BLaER1 (cell line): ENCODE results near the gene RPL36.

Source experiments
- H3K27ac ChIP-seq: shearing (Covaris generic); formaldehyde crosslinking; 2 replicates; pipeline ENCODE4 v1.8.1; 2022
- H3K27me3 ChIP-seq: shearing (Covaris generic); formaldehyde crosslinking; 2 replicates; pipeline ENCODE4 v1.8.1; 2022
- H3K36me3 ChIP-seq: shearing (Covaris generic); formaldehyde crosslinking; 2 replicates; pipeline ENCODE4 v1.8.1; 2022
- H3K4me1 ChIP-seq: shearing (Covaris generic); formaldehyde crosslinking; 2 replicates; pipeline ENCODE4 v1.8.1; 2022
- H3K4me2 ChIP-seq: shearing (Covaris generic); formaldehyde crosslinking; 2 replicates; pipeline ENCODE4 v1.8.1; 2022
- H3K4me3 ChIP-seq: shearing (Covaris generic); formaldehyde crosslinking; 2 replicates; pipeline ENCODE4 v1.8.1; 2022
- H3K9ac ChIP-seq: shearing (Covaris generic); formaldehyde crosslinking; 2 replicates; pipeline ENCODE4 v1.8.1; 2022
- H3K9me3 ChIP-seq: shearing (Covaris generic); formaldehyde crosslinking; 2 replicates; pipeline ENCODE4 v1.8.1; 2022
- H4K20me1 ChIP-seq: shearing (Covaris generic); formaldehyde crosslinking; 2 replicates; pipeline ENCODE4 v1.8.1; 2022
- Cebpa-rat ChIP-seq: shearing (Covaris generic); IDR thresholded peaks from 2 replicates; pipeline ENCODE4 v1.8.1; 2022

Gene RPL36

DNA sequence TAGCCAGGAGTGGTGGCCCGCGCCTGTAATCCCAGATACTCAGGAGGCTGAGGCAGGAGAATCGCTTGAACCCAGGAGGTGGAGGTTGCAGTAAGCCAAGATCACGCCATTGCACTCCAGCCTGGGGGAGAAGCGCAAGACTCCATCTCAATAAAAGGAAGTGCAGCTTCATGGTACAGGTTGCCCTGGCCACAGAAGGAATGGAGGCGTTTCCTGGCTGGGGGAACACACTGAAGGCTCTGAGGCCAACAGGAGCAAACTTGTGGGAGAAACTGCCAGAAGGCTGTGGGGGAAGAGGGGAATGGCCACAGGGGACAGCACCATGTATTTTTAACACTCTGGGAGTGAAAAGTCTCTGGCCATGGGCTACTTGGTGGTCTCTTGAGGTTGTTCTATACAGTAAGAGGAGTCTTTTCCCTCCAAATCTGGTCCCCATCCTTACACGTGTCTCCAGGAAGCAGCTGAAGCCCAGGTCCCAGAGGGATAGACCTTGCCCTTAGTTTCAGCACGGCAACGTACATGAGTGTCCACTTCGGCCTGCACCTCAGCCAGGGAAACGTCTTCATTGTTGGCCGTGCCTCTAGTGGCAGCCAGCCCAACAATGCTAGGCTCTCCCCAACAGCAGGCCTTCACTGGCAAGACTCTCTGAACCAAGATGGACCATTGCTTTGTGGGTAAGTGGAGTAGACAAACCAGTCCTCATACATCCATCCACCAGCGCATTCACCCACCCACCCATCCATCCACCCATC is 17.2 kb upstream of the RPL36 start:
- peaks cover 76% of the 10 kb centered on the region for H3K36me3 ChIP-seq

DNA sequence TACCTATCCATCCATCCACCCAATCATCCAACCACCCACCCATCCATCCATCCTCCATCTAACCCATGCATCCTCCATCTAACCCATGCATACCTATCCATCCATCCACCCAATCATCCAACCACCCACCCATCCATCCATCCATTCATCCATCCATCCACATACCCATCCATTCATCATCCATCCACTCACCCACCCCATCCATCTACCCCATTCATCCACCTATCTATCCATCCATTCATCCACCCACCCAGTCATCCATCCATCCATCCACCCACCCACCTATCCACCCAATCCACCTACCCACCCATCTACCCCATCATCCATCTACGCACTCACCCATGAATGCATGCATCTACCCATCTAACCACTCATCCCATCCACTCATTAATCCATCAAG is 16.3 kb upstream of the RPL36 start:
- H3K27me3 ChIP-seq: no peaks in the 10 kb centered on the region
- no peak for TF ChIP-seq Cebpa-rat
- no peaks in the 10 kb centered on the region for H3K9me3 ChIP-seq
- H3K9ac ChIP-seq: no peak overlapping the region
- H3K4me3 ChIP-seq: no peak overlapping the region
- H3K4me2 ChIP-seq: no peak overlapping the region
- H3K4me1 ChIP-seq: 0 out of 2 replicates have a peak, but pooled peaks cover 9% of the 10 kb centered on the region
- H3K27ac ChIP-seq: no peak overlapping the region
- peaks cover 25% of the 10 kb centered on the region for H4K20me1 ChIP-seq
- H3K36me3 ChIP-seq: peaks cover 72% of the 10 kb centered on the region

More for the DNA sequence above, 17.2 kb upstream of the RPL36 start:
- no peak for TF ChIP-seq Cebpa-rat
- H4K20me1 ChIP-seq: peaks cover 33% of the 10 kb centered on the region
- no peaks in the 10 kb centered on the region for H3K9me3 ChIP-seq
- H3K4me3 ChIP-seq: no peak overlapping the region
- H3K4me1 ChIP-seq: 0 out of 2 replicates have a peak, but pooled peaks cover 9% of the 10 kb centered on the region
- H3K27me3 ChIP-seq: no peaks in the 10 kb centered on the region
- no peak overlapping the region for H3K9ac ChIP-seq
- no peak overlapping the region for H3K4me2 ChIP-seq
- no peak overlapping the region for H3K27ac ChIP-seq

DNA sequence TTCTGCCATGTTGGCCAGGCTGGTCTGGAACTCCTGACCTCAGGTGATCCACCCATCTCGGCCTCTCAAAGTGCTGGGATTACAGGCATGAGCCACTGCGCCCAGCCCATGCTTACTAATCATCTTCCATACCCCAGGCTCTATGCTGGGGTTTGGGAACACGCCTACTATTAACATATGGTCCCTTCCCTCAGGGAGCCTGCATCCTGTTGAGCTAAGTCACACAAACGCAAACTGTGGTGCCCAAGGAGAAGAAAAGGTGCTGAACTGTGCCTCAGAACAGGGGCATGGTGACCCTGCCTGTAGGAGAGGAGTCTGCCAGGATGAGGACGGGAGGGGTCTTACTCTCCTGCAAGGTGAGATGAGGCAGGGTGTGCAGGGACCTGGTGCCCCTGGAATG is 15.4 kb upstream of the RPL36 start:
- TF ChIP-seq Cebpa-rat: no peak
- no peak overlapping the region for H3K27ac ChIP-seq
- H3K9me3 ChIP-seq: no peaks in the 10 kb centered on the region
- peaks cover 63% of the 10 kb centered on the region for H3K36me3 ChIP-seq
- H3K27me3 ChIP-seq: no peaks in the 10 kb centered on the region
- no peak overlapping the region for H3K4me2 ChIP-seq
- peaks cover 17% of the 10 kb centered on the region for H3K4me1 ChIP-seq
- H3K9ac ChIP-seq: no peak overlapping the region
- H4K20me1 ChIP-seq: peaks cover 15% of the 10 kb centered on the region
- no peak overlapping the region for H3K4me3 ChIP-seq

DNA sequence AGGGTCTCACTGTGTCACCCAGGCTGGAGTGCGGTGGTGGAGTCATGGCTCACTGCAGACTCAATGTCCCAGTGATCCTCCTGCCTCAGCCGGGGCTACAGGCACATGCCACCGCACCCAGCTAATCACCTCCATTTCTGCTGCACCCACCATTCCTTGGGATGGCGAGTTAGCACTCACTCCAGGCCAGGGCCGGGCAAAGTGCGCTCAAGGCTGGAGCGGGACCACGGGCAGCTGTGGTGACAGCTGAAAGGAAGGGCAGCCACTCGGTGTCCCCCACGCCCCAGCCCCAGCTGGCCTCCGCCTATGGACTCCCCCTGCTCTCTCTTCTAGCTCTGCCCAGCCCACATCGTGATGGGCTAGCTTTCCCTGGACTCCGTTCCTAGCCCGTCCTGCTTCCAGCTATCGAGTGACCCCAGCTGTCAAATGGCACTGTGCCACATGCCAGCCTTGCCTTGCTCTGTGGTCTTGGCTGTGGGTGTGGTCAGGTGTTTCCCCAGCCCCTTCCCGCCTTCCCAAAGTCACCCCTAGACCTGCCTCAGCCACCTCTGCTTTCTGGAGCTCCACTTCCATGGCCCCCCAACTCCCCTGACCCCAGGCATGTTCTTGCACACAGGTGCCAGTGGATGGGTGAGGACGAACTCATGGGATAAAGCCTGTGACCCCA is 13.9 kb upstream of the RPL36 start:
- no peak overlapping the region for H3K27ac ChIP-seq
- peaks cover 6% of the 10 kb centered on the region; the same call in 1 of the 2 replicates for H4K20me1 ChIP-seq
- no peak for TF ChIP-seq Cebpa-rat
- no peak overlapping the region for H3K4me2 ChIP-seq
- no peaks in the 10 kb centered on the region for H3K27me3 ChIP-seq
- no peaks in the 10 kb centered on the region for H3K9me3 ChIP-seq
- peaks cover 50% of the 10 kb centered on the region for H3K36me3 ChIP-seq
- no peak overlapping the region for H3K4me3 ChIP-seq
- no peak overlapping the region for H3K9ac ChIP-seq
- peaks cover 13% of the 10 kb centered on the region for H3K4me1 ChIP-seq

DNA sequence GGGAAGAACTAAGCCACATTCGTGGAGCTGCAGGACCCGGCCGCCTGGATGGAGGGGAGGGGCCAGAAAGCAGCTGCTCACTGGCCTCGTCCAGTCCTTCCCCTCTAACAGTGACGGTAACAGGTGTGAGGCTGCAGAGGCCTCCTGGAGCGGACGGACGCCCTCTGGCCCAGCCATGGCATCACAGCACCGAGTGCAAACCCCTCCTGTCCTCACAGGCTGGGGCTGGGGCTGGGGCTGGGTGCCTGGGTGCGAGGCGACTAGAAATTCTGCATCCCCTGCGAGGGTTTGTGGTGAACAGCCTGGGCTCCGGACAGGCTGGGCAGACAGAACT is 13.4 kb upstream of the RPL36 start:
- peaks cover 45% of the 10 kb centered on the region for H3K36me3 ChIP-seq

DNA sequence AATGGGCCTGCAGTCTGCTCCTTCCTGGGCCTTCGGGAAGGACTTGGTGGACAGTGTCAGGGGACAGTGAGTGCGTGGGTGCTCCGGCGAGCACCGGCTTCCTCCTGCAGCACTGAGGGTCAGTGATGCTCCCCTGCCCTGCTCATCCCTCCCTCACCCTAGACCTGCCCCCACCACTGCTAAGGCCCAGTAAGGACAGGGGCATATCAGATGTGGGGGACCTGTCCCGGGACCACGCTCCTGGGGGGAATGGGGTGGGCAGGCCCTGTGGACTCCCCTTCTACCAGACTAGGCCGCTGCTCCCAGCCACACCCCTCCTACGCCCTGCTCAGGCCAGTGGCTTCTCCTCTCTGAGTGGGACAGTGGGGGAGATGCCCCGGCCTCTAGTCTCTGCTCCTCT is 13.0 kb upstream of the RPL36 start:
- no peak for TF ChIP-seq Cebpa-rat
- Histone ChIP-seq H4K20me1 (no peaks in the 10 kb centered on the region), H3K9ac (no peak overlapping the region), H3K4me3 (no peak overlapping the region), H3K9me3 (no peaks in the 10 kb centered on the region), H3K27me3 (no peaks in the 10 kb centered on the region), H3K36me3 (peaks cover 41% of the 10 kb centered on the region), H3K4me2 (no peak overlapping the region), H3K4me1 (peaks cover 17% of the 10 kb centered on the region), H3K27ac (no peak overlapping the region)

More for the DNA sequence above, 13.4 kb upstream of the RPL36 start:
- Histone ChIP-seq H3K9ac (no peak overlapping the region), H3K9me3 (no peaks in the 10 kb centered on the region), H3K27me3 (no peaks in the 10 kb centered on the region), H3K4me3 (no peak overlapping the region), H3K27ac (no peak overlapping the region), H3K4me1 (peaks cover 17% of the 10 kb centered on the region), H4K20me1 (0 out of 2 replicates have a peak, but pooled peaks cover under 1% of the 10 kb centered on the region), H3K4me2 (no peak overlapping the region)
- TF ChIP-seq Cebpa-rat: no peak

DNA sequence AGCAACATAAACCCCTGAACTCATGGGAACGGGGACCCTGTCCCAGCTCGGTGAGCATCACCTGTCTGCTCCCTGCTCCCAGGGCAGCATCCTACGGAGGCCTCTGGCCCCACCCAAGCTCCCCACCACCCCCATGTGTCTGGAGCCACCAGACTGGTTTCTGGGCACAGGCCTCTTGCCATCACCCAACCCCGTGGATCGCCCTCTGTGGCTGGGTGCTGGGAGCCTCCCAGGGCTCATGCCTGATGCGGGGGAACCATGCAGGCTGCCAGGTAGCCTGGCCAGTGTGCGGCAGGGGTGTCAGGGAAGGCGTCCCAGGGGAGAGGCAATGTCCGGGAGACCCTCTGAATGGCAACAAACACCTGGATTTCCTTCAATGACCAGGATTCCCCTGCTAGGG is 12.5 kb upstream of the RPL36 start:
- no peak for TF ChIP-seq Cebpa-rat
- Histone ChIP-seq H3K9ac (no peak overlapping the region), H4K20me1 (no peaks in the 10 kb centered on the region), H3K27me3 (no peaks in the 10 kb centered on the region), H3K27ac (no peak overlapping the region), H3K4me2 (no peak overlapping the region), H3K36me3 (peaks cover 36% of the 10 kb centered on the region), H3K4me1 (peaks cover 17% of the 10 kb centered on the region), H3K9me3 (no peaks in the 10 kb centered on the region), H3K4me3 (no peak overlapping the region)

DNA sequence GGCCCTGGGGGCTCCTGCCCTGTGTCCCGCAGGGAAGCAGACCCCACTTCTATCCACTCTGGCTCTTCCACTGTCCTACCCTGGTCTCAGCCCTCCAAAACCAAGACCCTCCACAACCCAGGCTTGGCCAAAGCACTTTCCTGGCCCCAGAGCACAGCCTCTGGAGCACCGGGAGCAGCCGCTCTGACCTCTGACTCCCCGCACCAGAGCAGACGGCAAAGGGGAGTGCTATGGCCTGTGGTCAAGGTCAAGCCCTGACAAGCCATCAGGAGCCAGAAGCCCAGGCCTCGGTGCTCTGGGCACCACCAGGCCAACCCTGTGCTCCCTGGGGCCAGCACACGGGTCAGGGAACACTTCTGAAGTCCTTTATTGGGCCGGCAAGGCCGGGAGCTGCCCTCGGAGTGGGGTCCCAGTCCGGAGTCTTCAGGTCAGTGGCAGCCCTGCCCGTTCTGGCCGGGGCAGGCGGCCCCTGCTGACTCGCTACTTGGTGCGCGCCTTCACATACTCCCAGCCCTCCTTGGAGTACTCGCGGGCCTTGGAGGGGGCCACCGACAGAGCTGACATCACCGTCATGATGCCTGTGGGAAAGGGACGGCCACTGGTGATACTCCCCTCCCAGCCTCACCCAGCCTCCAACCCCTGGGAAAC is 11.9 kb upstream of the RPL36 start:
- peaks cover 17% of the 10 kb centered on the region for H3K4me1 ChIP-seq
- TF ChIP-seq Cebpa-rat: no peak
- no peaks in the 10 kb centered on the region for H3K9me3 ChIP-seq
- no peak overlapping the region for H3K4me3 ChIP-seq
- no peaks in the 10 kb centered on the region for H3K27me3 ChIP-seq
- no peak overlapping the region for H3K27ac ChIP-seq
- no peak overlapping the region for H3K9ac ChIP-seq
- peaks cover 31% of the 10 kb centered on the region; the same call in 1 of the 2 replicates for H3K36me3 ChIP-seq
- H4K20me1 ChIP-seq: no peaks in the 10 kb centered on the region
- no peak overlapping the region for H3K4me2 ChIP-seq

DNA sequence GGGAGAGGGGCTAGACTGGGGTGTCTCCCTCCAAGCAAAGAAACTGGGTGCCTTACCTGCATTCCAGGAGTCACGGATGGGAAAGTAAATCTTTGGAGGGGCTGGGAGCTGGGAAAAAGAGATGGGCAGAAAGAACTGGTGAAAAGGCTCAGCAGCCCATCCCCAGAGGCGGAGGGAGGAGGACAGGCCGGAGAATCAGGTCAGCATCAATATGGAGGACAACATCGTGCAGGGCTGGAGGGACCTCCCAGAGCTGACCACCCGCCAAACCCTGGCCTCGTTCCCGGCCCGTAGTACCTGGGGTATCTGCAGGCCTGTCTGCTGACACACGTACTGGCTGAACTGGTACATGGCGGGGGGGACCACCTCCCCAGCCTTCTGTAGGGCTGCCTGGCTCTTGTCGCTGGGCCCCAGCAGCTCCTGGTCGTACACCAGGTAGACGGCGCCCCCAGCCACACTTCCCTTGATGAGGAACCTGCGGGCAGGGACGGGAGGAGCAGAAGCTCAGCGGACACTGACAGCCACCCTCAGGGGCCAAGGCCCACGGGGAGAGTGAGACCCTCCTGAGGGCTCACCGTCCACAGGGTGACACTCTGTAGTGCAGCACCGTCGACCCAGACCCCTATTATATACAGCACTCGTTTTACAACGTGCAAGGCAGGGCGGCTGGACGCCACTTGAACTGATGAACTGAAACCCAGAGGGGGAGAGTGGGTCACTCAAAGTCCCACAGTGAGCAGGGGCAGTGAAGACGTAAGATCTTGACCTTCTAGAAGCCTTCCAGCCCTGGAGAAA is 10.6 kb upstream of the RPL36 start:
- no peaks in the 10 kb centered on the region for H4K20me1 ChIP-seq
- H3K9ac ChIP-seq: peak overlapping the region; percentile 89
- H3K27me3 ChIP-seq: no peaks in the 10 kb centered on the region
- H3K36me3 ChIP-seq: peaks cover 31% of the 10 kb centered on the region; the same call in 1 of the 2 replicates
- H3K4me3 ChIP-seq: peak overlapping the region; percentile 91
- TF ChIP-seq Cebpa-rat: no peak
- peaks cover 17% of the 10 kb centered on the region for H3K4me1 ChIP-seq
- no peaks in the 10 kb centered on the region for H3K9me3 ChIP-seq
- H3K4me2 ChIP-seq: peak overlapping the region; percentile 95
- peak overlapping the region; percentile 88 for H3K27ac ChIP-seq
